Activated B cell treated with CpG ODN at 0.5 μM for 24 hours (primary cell): Measurements from ENCODE around the gene FAF1. TPM values are rescaled to one million over a fixed set of nuclear protein-coding genes. Genes with fewer than 3 reads are reported as not detected.

Source experiments
- ATAC-seq: fragments of 200-7000 bp; cut with Tn5 transposase; one replicate; pipeline ENCODE4 v1.10.0; 2021; ENCODE audit warnings: low read depth, mild to moderate bottlenecking, moderate library complexity
- CTCF ChIA-PET: fragments of 350-600 bp; sonication (Branson Sonifier 250); formaldehyde crosslinking; loops from one replicate; lab custom pipeline; 2021; ENCODE audit warnings: antibody characterized with exemption; lab: Charles Lee
- POLR2A ChIA-PET: fragments of 350-600 bp; sonication (Branson Sonifier 250); formaldehyde crosslinking; loops from one replicate; lab custom pipeline; 2021; ENCODE audit warnings: antibody characterized with exemption; lab: Charles Lee
- DNase-seq: peaks from one replicate; pipeline ENCODE4 v3.0.0; 2022
- H3K27ac Mint-ChIP-seq: one replicate; pipeline ENCODE4 v1.8.0; 2020; ENCODE audit warnings: mixed read lengths
- H3K27me3 Mint-ChIP-seq: one replicate; pipeline ENCODE4 v1.8.0; 2021; ENCODE audit warnings: mixed read lengths
- H3K36me3 Mint-ChIP-seq: one replicate; pipeline ENCODE4 v1.8.0; 2021; ENCODE audit warnings: low read depth, mixed read lengths
- H3K4me1 Mint-ChIP-seq: one replicate; pipeline ENCODE4 v1.8.0; 2021; ENCODE audit warnings: mixed read lengths
- H3K4me3 Mint-ChIP-seq: one replicate; pipeline ENCODE4 v1.8.0; 2020; ENCODE audit warnings: mild to moderate bottlenecking, mixed read lengths
- H3K9me3 Mint-ChIP-seq: one replicate; pipeline ENCODE4 v1.8.0; 2020; ENCODE audit warnings: mixed read lengths
- CTCF ChIP-seq: fragments of 200-600 bp; IDR thresholded peaks from one replicate; pipeline ENCODE4 v1.8.0; 2022; ENCODE audit warnings: antibody characterized with exemption, mild to moderate bottlenecking
- intact Hi-C: fragments of 100-400 bp; cut with micrococcal nuclease; formaldehyde crosslinking; loops from one replicate; pipeline ENCODE4 v1.15.1; 2024
- total RNA-seq: library from RNA; stranded (reverse); gene quantifications from 2 replicates; pipeline ENCODE4 v1.2.3, GENCODE V29; 2022

Gene FAF1
- total RNA-seq, 1 donor from 2014 or later = 61.7 TPM

DNA sequence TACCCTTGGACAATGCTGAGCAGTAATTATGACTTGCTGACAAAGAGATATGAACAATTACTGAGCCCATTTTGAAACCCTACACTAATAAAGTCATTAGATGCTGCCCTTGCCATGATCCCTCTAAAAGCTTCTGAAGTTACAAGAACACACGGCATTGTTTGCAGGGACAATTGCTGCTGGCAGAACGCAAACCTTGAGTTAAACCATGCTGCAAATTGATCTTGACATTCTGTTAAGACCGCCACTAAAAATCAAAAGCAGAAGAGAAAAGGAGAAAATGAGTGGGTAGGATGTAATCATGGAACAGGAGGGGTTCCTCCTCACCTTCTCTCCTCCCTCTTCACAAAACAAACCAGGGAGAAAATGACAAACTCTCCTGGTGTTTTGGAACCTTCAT lies 400.6 kb downstream of the FAF1 start:
- ATAC-seq (no peak), DNase-seq (no peak)
- no peaks in the 10 kb centered on the region for H3K4me1 Mint-ChIP-seq
- ChIA-PET POLR2A (no interaction called here), CTCF (no interaction called here)
- H3K27ac Mint-ChIP-seq = no peak overlapping the region
- intact Hi-C loops = no loop called here
- peaks cover 40% of the 10 kb centered on the region for H3K36me3 Mint-ChIP-seq
- H3K9me3 Mint-ChIP-seq = no peaks in the 10 kb centered on the region
- no peak for TF ChIP-seq CTCF
- H3K27me3 Mint-ChIP-seq = no peaks in the 10 kb centered on the region
- H3K4me3 Mint-ChIP-seq = no peak overlapping the region

GRCh38 chr1:50553921-50554320 lies 406.1 kb downstream of the FAF1 start:
- ChIA-PET POLR2A (no interaction called here), CTCF (no interaction called here)
- H3K36me3 Mint-ChIP-seq = peaks cover 16% of the 10 kb centered on the region
- intact Hi-C loops = no loop called here
- ATAC-seq = no peak
- no peak for DNase-seq
- H3K9me3 Mint-ChIP-seq = no peaks in the 10 kb centered on the region
- TF ChIP-seq CTCF = no peak
- no peaks in the 10 kb centered on the region for H3K27me3 Mint-ChIP-seq
- H3K4me3 Mint-ChIP-seq = no peak overlapping the region
- no peak overlapping the region for H3K27ac Mint-ChIP-seq
- no peaks in the 10 kb centered on the region for H3K4me1 Mint-ChIP-seq

GRCh38 chr1:50548243-50548642 lies 411.8 kb downstream of the FAF1 start:
- ChIA-PET CTCF (no interaction called here), POLR2A (no interaction called here)
- no peak for TF ChIP-seq CTCF
- no peak for DNase-seq
- intact Hi-C loops = no loop called here
- no peaks in the 10 kb centered on the region for H3K27me3 Mint-ChIP-seq
- no peak overlapping the region for H3K4me3 Mint-ChIP-seq
- H3K27ac Mint-ChIP-seq = no peak overlapping the region
- no peak for ATAC-seq
- H3K4me1 Mint-ChIP-seq = no peaks in the 10 kb centered on the region
- peaks cover 19% of the 10 kb centered on the region for H3K36me3 Mint-ChIP-seq
- no peaks in the 10 kb centered on the region for H3K9me3 Mint-ChIP-seq

- no peaks in the 10 kb centered on the region for H3K9me3 Mint-ChIP-seq
- ChIA-PET POLR2A (interaction anchor here (0.6 kb wide), 1 partner anchor 9 kb away, joined by 3 read pairs; no protein-coding TSS in a partner anchor), CTCF (no interaction called here)
Measured at GRCh38 chr1:50542362-50542761, 417.7 kb downstream of the FAF1 start.

DNA sequence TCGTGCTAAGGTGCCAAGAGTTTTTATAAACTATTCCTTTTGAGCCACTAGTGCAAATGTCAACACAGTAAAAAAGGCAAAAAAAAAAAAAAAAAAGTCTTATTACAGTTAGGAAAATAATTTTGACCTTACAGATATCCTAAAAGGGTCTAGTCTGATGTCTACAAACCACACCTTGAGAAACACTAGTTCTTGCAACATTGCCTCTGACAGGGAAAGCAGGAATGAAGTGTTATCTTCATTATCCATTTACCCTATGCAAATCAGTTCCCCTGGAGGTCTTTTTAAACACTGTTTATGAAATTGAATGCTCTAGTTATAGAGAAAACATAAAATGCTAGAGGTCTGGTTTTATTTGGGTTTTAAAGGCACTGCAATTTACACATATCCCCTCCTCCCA lies 421.6 kb downstream of the FAF1 start:
- no peak for TF ChIP-seq CTCF
- ATAC-seq (no peak), DNase-seq (no peak)
- Mint-ChIP-seq H3K27ac (no peak overlapping the region), H3K36me3 (peaks cover 26% of the 10 kb centered on the region), H3K4me1 (no peaks in the 10 kb centered on the region), H3K4me3 (no peak overlapping the region), H3K27me3 (no peaks in the 10 kb centered on the region), H3K9me3 (no peaks in the 10 kb centered on the region)
- intact Hi-C loops = no loop called here
- POLR2A ChIA-PET = no interaction called here
- CTCF ChIA-PET = no interaction called here

More at GRCh38 chr1:50542362-50542761, 417.7 kb downstream of the FAF1 start:
- intact Hi-C loops = no loop called here
- no peaks in the 10 kb centered on the region for H3K4me1 Mint-ChIP-seq
- no peak for ATAC-seq
- no peak for DNase-seq
- no peak for TF ChIP-seq CTCF
- H3K4me3 Mint-ChIP-seq = no peak overlapping the region
- no peak overlapping the region for H3K27ac Mint-ChIP-seq
- H3K27me3 Mint-ChIP-seq = no peaks in the 10 kb centered on the region
- H3K36me3 Mint-ChIP-seq = peaks cover 14% of the 10 kb centered on the region
